ENCODE data around the gene PLEKHF1. TPM values are rescaled to one million over a fixed set of nuclear protein-coding genes. Genes with fewer than 3 reads are reported as not detected.

PLEKHF1 gene
- total and polyA plus RNA-seq, 2 donors (not counting 1 experiment from before 2014, with no cell fraction given) = 5.5 to 9.8 TPM

DNA sequence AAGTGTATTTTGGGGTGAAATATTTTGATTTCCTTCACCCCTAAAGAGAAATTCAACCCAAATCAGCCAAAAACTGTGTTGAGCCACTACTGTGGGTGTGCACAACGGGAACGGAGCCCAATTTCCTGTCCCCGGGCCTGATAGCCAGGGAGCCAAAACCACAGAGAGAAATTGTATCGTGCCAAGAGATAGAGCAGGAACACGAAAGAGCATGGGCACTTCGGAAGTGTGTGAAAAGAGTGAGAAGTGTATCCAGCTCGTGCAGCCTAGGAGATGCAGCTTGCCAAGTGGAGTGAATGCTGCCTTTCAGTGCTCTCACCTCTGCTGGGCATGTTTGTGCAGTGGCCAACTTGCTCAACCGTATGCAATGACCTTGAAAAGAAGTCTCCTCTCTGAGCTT, 19.4 kb upstream of the PLEKHF1 start:
- no peak for DNase-seq
- ChIA-PET CTCF (interaction anchor here (0.8 to 1.3 kb wide), 2 partner anchors 26 to 35 kb away, joined by 3 read pairs; no protein-coding TSS in a partner anchor), POLR2A (no interaction called here)
- intact Hi-C loops (cut with micrococcal nuclease) = no loop called here
- Histone ChIP-seq H3K9ac (ENCODE audit: low read length) (no peak overlapping the region), H3K27ac (ENCODE audit: low read length in 2 of 2) (no peak overlapping the region), H3K36me3 (replicated peaks in 1 of 2; ENCODE audit: control extremely low read depth in 1 of 2, control insufficient read depth in 1 of 2, extremely low read depth in 1 of 2, insufficient read depth in 2 of 2, low read length in 1 of 2) (no peaks in the 10 kb centered on the region), H3K4me2 (replicated peaks; ENCODE audit: low read depth, low read length, poor library complexity, severe bottlenecking) (no peak overlapping the region), H3K79me2 (ENCODE audit: control insufficient read depth, insufficient read depth, low read length) (no peaks in the 10 kb centered on the region), H3K4me3 (ENCODE audit: control extremely low read depth in 1 of 5, extremely low read depth in 1 of 5, insufficient read depth in 1 of 5, low read depth in 2 of 5, low read length in 4 of 5) (no peak overlapping the region), H3K9me3 (ENCODE audit: control extremely low read depth in 1 of 3, control insufficient read depth in 2 of 3, insufficient read depth in 1 of 3, low read length in 2 of 3) (no peaks in the 10 kb centered on the region), H3K4me1 (ENCODE audit: control insufficient read depth in 2 of 2, insufficient read depth in 2 of 2, low read length in 2 of 2) (no peaks in the 10 kb centered on the region), H4K20me1 (ENCODE audit: control insufficient read depth, insufficient read depth, low read length, poor library complexity, severe bottlenecking) (no peaks in the 10 kb centered on the region), H3K27me3 (replicated peaks in 1 of 4; ENCODE audit: control extremely low read depth in 1 of 4, control insufficient read depth in 3 of 4, insufficient read depth in 4 of 4, low read length in 3 of 4) (peaks cover 0 to 3% (median 0%) of the 10 kb centered on the region in 4 experiments), H2AFZ (ENCODE audit: insufficient read depth, low read depth, low read length, poor library complexity, severe bottlenecking) (no peak overlapping the region)
- Mint-ChIP-seq H3K4me3 (no peak overlapping the region), H3K27me3 (peaks cover 31% of the 10 kb centered on the region), H3K27ac (no peak overlapping the region), H3K9me3 (ENCODE audit: insufficient read depth) (no peaks in the 10 kb centered on the region), H3K4me1 (peaks cover 2% of the 10 kb centered on the region)
- no peak for ATAC-seq (ENCODE audit: low read depth)
- 3% methylated on average over 8 of the region's 8 CpGs for WGBS (ENCODE audit: insufficient coverage)
- TF ChIP-seq EZH2 (IDR thresholded peaks at IDR 0.05; ENCODE audit: borderline replicate concordance, insufficient read depth, low read depth, low read length, poor library complexity, severe bottlenecking) = no peak
- TF ChIP-seq, protein P1, sequence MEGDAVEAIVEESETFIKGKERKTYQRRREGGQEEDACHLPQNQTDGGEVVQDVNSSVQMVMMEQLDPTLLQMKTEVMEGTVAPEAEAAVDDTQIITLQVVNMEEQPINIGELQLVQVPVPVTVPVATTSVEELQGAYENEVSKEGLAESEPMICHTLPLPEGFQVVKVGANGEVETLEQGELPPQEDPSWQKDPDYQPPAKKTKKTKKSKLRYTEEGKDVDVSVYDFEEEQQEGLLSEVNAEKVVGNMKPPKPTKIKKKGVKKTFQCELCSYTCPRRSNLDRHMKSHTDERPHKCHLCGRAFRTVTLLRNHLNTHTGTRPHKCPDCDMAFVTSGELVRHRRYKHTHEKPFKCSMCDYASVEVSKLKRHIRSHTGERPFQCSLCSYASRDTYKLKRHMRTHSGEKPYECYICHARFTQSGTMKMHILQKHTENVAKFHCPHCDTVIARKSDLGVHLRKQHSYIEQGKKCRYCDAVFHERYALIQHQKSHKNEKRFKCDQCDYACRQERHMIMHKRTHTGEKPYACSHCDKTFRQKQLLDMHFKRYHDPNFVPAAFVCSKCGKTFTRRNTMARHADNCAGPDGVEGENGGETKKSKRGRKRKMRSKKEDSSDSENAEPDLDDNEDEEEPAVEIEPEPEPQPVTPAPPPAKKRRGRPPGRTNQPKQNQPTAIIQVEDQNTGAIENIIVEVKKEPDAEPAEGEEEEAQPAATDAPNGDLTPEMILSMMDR (IDR thresholded peaks at IDR 0.05) = no peak

DNA sequence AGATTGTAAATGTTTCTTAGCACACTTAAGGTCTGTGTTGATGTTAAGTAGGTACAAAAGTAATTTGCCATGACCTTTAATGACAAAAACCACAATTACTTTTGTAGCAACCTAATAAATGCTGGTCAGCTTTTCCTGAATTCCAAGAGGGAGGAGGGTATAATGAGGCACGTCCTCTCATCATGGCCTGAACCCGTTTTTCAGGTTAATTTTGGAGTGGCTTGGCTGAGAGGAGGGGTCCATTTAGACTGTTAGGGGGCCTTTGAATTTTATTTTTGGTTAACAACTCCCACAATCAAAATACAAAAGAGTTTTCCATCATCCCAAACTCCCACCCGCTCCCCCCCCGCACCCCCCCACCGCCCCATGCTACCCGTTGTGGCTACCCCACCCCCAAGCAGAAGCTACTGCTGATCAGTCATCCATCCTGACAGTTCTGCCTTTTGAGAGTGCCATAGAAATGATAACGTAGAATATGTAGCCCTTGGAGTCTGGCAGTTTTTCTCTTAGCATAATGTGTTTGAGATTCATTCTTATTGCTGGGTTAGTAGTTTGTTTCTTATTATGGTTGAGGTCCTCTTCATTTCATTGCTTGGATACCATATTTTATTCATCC, 14.4 kb upstream of the PLEKHF1 start:
- Mint-ChIP-seq H3K27ac (no peak overlapping the region), H3K9me3 (ENCODE audit: insufficient read depth) (no peaks in the 10 kb centered on the region), H3K4me1 (peaks cover under 1% of the 10 kb centered on the region), H3K27me3 (peaks cover 37% of the 10 kb centered on the region), H3K4me3 (no peak overlapping the region)
- Histone ChIP-seq H3K36me3 (replicated peaks in 1 of 2; ENCODE audit: control extremely low read depth in 1 of 2, control insufficient read depth in 1 of 2, extremely low read depth in 1 of 2, insufficient read depth in 2 of 2, low read length in 1 of 2) (no peaks in the 10 kb centered on the region), H3K4me1 (ENCODE audit: control insufficient read depth in 2 of 2, insufficient read depth in 2 of 2, low read length in 2 of 2) (no peaks in the 10 kb centered on the region), H3K27me3 (replicated peaks in 1 of 4; ENCODE audit: control extremely low read depth in 1 of 4, control insufficient read depth in 3 of 4, insufficient read depth in 4 of 4, low read length in 3 of 4) (peaks cover 0 to 2% (median 0%) of the 10 kb centered on the region in 4 experiments), H3K4me2 (replicated peaks; ENCODE audit: low read depth, low read length, poor library complexity, severe bottlenecking) (no peak overlapping the region), H3K27ac (ENCODE audit: low read length in 2 of 2) (no peak overlapping the region), H3K9me3 (ENCODE audit: control extremely low read depth in 1 of 3, control insufficient read depth in 2 of 3, insufficient read depth in 1 of 3, low read length in 2 of 3) (peaks cover 0 to 1% (median 0%) of the 10 kb centered on the region in 3 donors), H2AFZ (ENCODE audit: insufficient read depth, low read depth, low read length, poor library complexity, severe bottlenecking) (no peak overlapping the region), H3K9ac (ENCODE audit: low read length) (no peak overlapping the region), H3K79me2 (ENCODE audit: control insufficient read depth, insufficient read depth, low read length) (no peaks in the 10 kb centered on the region), H3K4me3 (ENCODE audit: control extremely low read depth in 1 of 5, extremely low read depth in 1 of 5, insufficient read depth in 1 of 5, low read depth in 2 of 5, low read length in 4 of 5) (no peak overlapping the region), H4K20me1 (ENCODE audit: control insufficient read depth, insufficient read depth, low read length, poor library complexity, severe bottlenecking) (no peaks in the 10 kb centered on the region)
- DNase-seq = no peak
- WGBS (ENCODE audit: insufficient coverage) = no CpG with 5 or more reads among the region's 7 CpGs
- POLR2A ChIA-PET = no interaction called here
- CTCF ChIA-PET = no interaction called here
- intact Hi-C loops (cut with micrococcal nuclease) = no loop called here
- no peak for ATAC-seq (ENCODE audit: low read depth)
- no peak for TF ChIP-seq EZH2 (IDR thresholded peaks at IDR 0.05; ENCODE audit: borderline replicate concordance, insufficient read depth, low read depth, low read length, poor library complexity, severe bottlenecking)
